OCI-LY7 (cell line): ENCODE measurements around the gene KIAA0930. TPM values are rescaled to one million over a fixed set of nuclear protein-coding genes. Genes with fewer than 3 reads are reported as not detected.
A peak's percentile ranks its signal among the peaks of the same experiment; 100 is the strongest.

ENCODE experiments used
- BruUV-seq: library from RNA; stranded (reverse); fragments of 400-500 nt; replicated peaks from 2 replicates; lab custom pipeline; 2021; lab: Mats Ljungman, UMichigan
- CTCF ChIA-PET: fragments of 300-600 bp; sonication (Branson Sonifier 250); formaldehyde crosslinking; loops from one replicate; lab custom pipeline; 2022; ENCODE audit warnings: antibody characterized with exemption; ENCODE audit not compliant: unreplicated experiment; lab: Charles Lee
- POLR2A ChIA-PET: fragments of 300-600 bp; sonication (Branson Sonifier 250); formaldehyde crosslinking; loops from one replicate; lab custom pipeline; 2022; ENCODE audit warnings: antibody characterized with exemption; lab: Charles Lee
- DNase-seq: peaks from one replicate; pipeline ENCODE4 v3.0.0-alpha.2; 2015; ENCODE audit warnings: low spot score
- H2AFZ ChIP-seq: fragments of 200-600 bp; sonication (generic), shearing (Covaris generic); 2 replicates; pipeline ENCODE4 v1.6.1; 2014; ENCODE audit warnings: mild to moderate bottlenecking, antibody characterized with exemption, low read length, moderate library complexity
- H3K27ac ChIP-seq: fragments of 200-600 bp; sonication (generic); 2 replicates; pipeline ENCODE4 v1.5.1; 2014; ENCODE audit warnings: mixed run types, low read depth, mild to moderate bottlenecking, moderate library complexity, low read length, inconsistent platforms; ENCODE audit not compliant: poor library complexity, severe bottlenecking
- H3K36me3 ChIP-seq: fragments of 200-600 bp; sonication (generic); 2 replicates; pipeline ENCODE4 v1.6.1; 2014; ENCODE audit warnings: mild to moderate bottlenecking, antibody characterized with exemption, low read length, moderate library complexity, mixed read lengths; ENCODE audit not compliant: insufficient read depth
- H3K4me1 ChIP-seq: fragments of 200-600 bp; sonication (generic); 2 replicates; pipeline ENCODE4 v1.5.1; 2014; ENCODE audit warnings: mild to moderate bottlenecking, low read length; ENCODE audit not compliant: insufficient read depth, poor library complexity, severe bottlenecking
- H3K4me2 ChIP-seq: fragments of 200-600 bp; sonication (generic); 2 replicates; pipeline ENCODE4 v1.6.1; 2014; ENCODE audit warnings: mild to moderate bottlenecking, low read length
- H3K4me3 ChIP-seq: fragments of 200-600 bp; sonication (generic); 2 replicates; pipeline ENCODE4 v1.5.1; 2014; ENCODE audit warnings: mild to moderate bottlenecking, low read depth, low read length; ENCODE audit not compliant: poor library complexity, severe bottlenecking
- H3K79me2 ChIP-seq: fragments of 200-600 bp; sonication (generic); 2 replicates; pipeline ENCODE4 v1.6.1; 2016; ENCODE audit warnings: low read depth, mild to moderate bottlenecking, low read length, moderate library complexity, mixed read lengths; ENCODE audit not compliant: insufficient read depth
- H3K9me2 ChIP-seq: fragments of 200-600 bp; sonication (generic); 2 replicates; pipeline ENCODE4 v1.6.1; 2016; ENCODE audit warnings: mild to moderate bottlenecking, low read length, mixed read lengths; ENCODE audit not compliant: insufficient read depth
- H3K9me3 ChIP-seq: fragments of 200-600 bp; sonication (generic); 2 replicates; pipeline ENCODE4 v1.6.1; 2014; ENCODE audit warnings: mild to moderate bottlenecking, mixed run types, low read length, mixed read lengths
- H4K20me1 ChIP-seq: fragments of 200-600 bp; sonication (generic); 2 replicates; pipeline ENCODE4 v1.6.1; 2014; ENCODE audit warnings: mild to moderate bottlenecking, antibody characterized with exemption, low read length, moderate library complexity, mixed read lengths; ENCODE audit not compliant: insufficient read depth
- EZH2phosphoT487 ChIP-seq: fragments of 200-600 bp; sonication (generic); IDR thresholded peaks from 2 replicates; pipeline ENCODE4 v1.6.1; 2018; ENCODE audit warnings: low read depth, borderline replicate concordance, mild to moderate bottlenecking, mixed run types, antibody characterized with exemption, low read length, moderate library complexity, mixed read lengths
- intact Hi-C: fragments of 100-400 bp; cut with micrococcal nuclease; formaldehyde crosslinking; loops from one replicate; pipeline ENCODE4 v1.10.0; 2022; ENCODE audit not compliant: unreplicated experiment
- total RNA-seq, 2 experiments: library from RNA; depleted of rRNA in 1 of 2; stranded (reverse); fragments of >200 nt in 1 of 2; shearing (Covaris generic) in 1 of 2; gene quantifications; 2 replicates each; pipeline ENCODE4 v1.2.3, GENCODE V29; 2014 to 2022
- TF ChIP-seq, protein P1 (sequence below): fragments of 200-600 bp; sonication (generic); conservative IDR thresholded peaks from 2 replicates; pipeline ENCODE4 v1.5.1; 2014; ENCODE audit warnings: mild to moderate bottlenecking, antibody characterized with exemption, low read length, moderate library complexity, mixed read lengths

KIAA0930 gene
- total RNA-seq, 2 experiments from 2014 or later = 80.7 to 93.9 TPM

DNA sequence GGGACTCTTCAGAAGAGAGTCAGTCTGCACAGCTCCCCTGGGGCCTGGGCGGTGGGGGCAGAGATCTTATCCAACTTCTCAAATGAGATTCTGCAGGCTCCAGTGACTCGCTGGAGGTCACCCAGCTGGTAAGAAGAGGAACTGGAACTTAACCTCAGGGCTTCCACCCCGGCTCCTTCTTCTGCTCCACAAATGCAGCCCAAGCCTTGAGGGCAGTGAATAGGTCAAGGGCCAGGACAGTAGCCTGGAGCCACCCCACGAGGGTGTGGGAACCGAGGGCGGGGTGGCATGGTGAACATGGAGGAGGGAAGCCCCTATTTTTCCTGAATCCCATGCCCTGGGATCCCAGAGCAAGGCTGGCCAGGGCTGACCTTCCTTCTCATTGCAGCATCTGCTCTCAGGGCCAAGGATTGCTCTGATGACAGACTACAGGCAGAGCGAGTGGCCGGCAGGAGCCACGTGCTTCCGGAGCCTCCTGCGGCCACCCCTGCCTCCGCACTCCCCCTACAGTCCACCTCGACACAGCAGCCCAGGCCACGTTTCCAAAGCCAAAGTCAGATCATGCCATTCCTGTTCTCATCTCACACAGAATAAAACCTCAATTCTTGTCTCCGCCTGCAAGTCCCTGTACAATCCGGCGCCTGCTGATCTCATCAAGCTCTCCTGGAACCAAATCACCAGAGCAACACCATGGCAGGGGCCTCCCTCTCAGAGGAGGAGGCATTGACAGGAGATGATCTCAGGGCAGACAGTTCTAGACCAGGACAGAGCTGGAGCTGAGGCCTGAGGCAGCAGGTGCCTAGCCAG is 23.0 kb upstream of the KIAA0930 start:
- peak; percentile 96 for DNase-seq
- Histone ChIP-seq H3K4me1 (peaks cover 58% of the 10 kb centered on the region), H3K36me3 (no peaks in the 10 kb centered on the region), H3K27ac (peak overlapping the region; percentile 93), H3K79me2 (no peaks in the 10 kb centered on the region), H3K4me2 (peak overlapping the region; percentile 74), H3K4me3 (peak overlapping the region; percentile 53), H4K20me1 (no peaks in the 10 kb centered on the region), H2AFZ (peak overlapping the region; percentile 9; the same call in 1 of the 2 replicates), H3K9me3 (no peaks in the 10 kb centered on the region), H3K9me2 (no peaks in the 10 kb centered on the region)
- TF ChIP-seq EZH2phosphoT487 = no peak
- TF ChIP-seq, protein P1, sequence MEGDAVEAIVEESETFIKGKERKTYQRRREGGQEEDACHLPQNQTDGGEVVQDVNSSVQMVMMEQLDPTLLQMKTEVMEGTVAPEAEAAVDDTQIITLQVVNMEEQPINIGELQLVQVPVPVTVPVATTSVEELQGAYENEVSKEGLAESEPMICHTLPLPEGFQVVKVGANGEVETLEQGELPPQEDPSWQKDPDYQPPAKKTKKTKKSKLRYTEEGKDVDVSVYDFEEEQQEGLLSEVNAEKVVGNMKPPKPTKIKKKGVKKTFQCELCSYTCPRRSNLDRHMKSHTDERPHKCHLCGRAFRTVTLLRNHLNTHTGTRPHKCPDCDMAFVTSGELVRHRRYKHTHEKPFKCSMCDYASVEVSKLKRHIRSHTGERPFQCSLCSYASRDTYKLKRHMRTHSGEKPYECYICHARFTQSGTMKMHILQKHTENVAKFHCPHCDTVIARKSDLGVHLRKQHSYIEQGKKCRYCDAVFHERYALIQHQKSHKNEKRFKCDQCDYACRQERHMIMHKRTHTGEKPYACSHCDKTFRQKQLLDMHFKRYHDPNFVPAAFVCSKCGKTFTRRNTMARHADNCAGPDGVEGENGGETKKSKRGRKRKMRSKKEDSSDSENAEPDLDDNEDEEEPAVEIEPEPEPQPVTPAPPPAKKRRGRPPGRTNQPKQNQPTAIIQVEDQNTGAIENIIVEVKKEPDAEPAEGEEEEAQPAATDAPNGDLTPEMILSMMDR = peak; percentile 64
- POLR2A ChIA-PET = interaction anchor here (0.8 to 1.8 kb wide), 5 partner anchors 24 to 101 kb away, joined by 3 to 7 read pairs (median 4); no protein-coding TSS in a partner anchor
- intact Hi-C loops = loop anchor here (1.0 to 5.0 kb wide), 5 partner anchors 25 to 161 kb away; no protein-coding TSS in a partner anchor
- CTCF ChIA-PET = interaction anchor here (0.6 to 1.2 kb wide), 3 partner anchors 18 to 36 kb away, joined by 3 to 6 read pairs (median 3); no protein-coding TSS in a partner anchor
- no TSS peak for BruUV-seq

GRCh38 chr22:45262931-45263462 is 22.3 kb upstream of the KIAA0930 start:
- POLR2A ChIA-PET = interaction anchor here (0.8 to 2.2 kb wide), 6 partner anchors 17 to 100 kb away, joined by 3 to 8 read pairs (median 5); no protein-coding TSS in a partner anchor
- H4K20me1 ChIP-seq = no peaks in the 10 kb centered on the region
- CTCF ChIA-PET = interaction anchor here (0.7 to 1.3 kb wide), 4 partner anchors 17 to 29 kb away, joined by 3 to 6 read pairs (median 3); no protein-coding TSS in a partner anchor
- H3K79me2 ChIP-seq = no peaks in the 10 kb centered on the region
- peak overlapping the region; percentile 74 for H3K4me2 ChIP-seq
- DNase-seq = peak; percentile 86
- no peaks in the 10 kb centered on the region for H3K9me2 ChIP-seq
- no peak overlapping the region; the same call in 1 of the 2 replicates for H2AFZ ChIP-seq
- no TSS peak for BruUV-seq
- H3K9me3 ChIP-seq = no peaks in the 10 kb centered on the region
- peak overlapping the region; percentile 93 for H3K27ac ChIP-seq
- TF ChIP-seq EZH2phosphoT487 = no peak
- TF ChIP-seq, protein P1 = no peak
- peak overlapping the region; percentile 53 for H3K4me3 ChIP-seq
- no peaks in the 10 kb centered on the region for H3K36me3 ChIP-seq
- intact Hi-C loops = loop anchor here (1.0 to 5.0 kb wide), 5 partner anchors 26 to 161 kb away; no protein-coding TSS in a partner anchor
- peaks cover 56% of the 10 kb centered on the region for H3K4me1 ChIP-seq
